H9 (cell line): ENCODE measurements around the gene MXRA7. TPM values are rescaled to one million over a fixed set of nuclear protein-coding genes. Genes with fewer than 3 reads are reported as not detected.
A peak's percentile ranks its signal among the peaks of the same experiment; 100 is the strongest.

ENCODE experiments used
- DNase-seq: peaks from one replicate; pipeline ENCODE4 v3.0.0-alpha.2; 2017
- H2AFZ ChIP-seq: one replicate; pipeline ENCODE4 v1.6.1; 2013; ENCODE audit warnings: mild to moderate bottlenecking, low read length, control low read depth, moderate library complexity
- H2AK5ac ChIP-seq: 2 replicates; pipeline ENCODE4 v1.6.1; 2013; ENCODE audit warnings: low read length, control low read depth, mixed read lengths; ENCODE audit not compliant: insufficient read length
- H2BK120ac ChIP-seq: one replicate; pipeline ENCODE4 v1.6.1; 2013; ENCODE audit warnings: low read depth, mild to moderate bottlenecking, low read length, control low read depth, inconsistent platforms; ENCODE audit not compliant: poor library complexity, severe bottlenecking
- H2BK12ac ChIP-seq: 2 replicates; pipeline ENCODE4 v1.6.1; 2013; ENCODE audit warnings: low read length, control low read depth, mixed read lengths, low read depth; ENCODE audit not compliant: insufficient read length
- H2BK15ac ChIP-seq: 2 replicates; pipeline ENCODE4 v1.6.1; 2013; ENCODE audit warnings: low read depth, low read length, control low read depth
- H2BK20ac ChIP-seq: one replicate; pipeline ENCODE4 v1.6.1; 2013; ENCODE audit warnings: low read depth, mild to moderate bottlenecking, low read length, control low read depth, inconsistent platforms; ENCODE audit not compliant: poor library complexity, severe bottlenecking
- H2BK5ac ChIP-seq: 2 replicates; pipeline ENCODE4 v1.6.1; 2013; ENCODE audit warnings: low read length, control low read depth, mixed read lengths; ENCODE audit not compliant: insufficient read length
- H3K14ac ChIP-seq: 2 replicates; pipeline ENCODE4 v1.6.1; 2013; ENCODE audit warnings: low read length, control low read depth; ENCODE audit not compliant: insufficient read depth
- H3K18ac ChIP-seq: 2 replicates; pipeline ENCODE4 v1.6.1; 2013; ENCODE audit warnings: low read depth, mild to moderate bottlenecking, mixed read lengths, low read length, control low read depth; ENCODE audit not compliant: insufficient read length
- H3K23ac ChIP-seq: 2 replicates; pipeline ENCODE4 v1.6.1; 2013; ENCODE audit warnings: low read length, control low read depth, mixed read lengths, low read depth; ENCODE audit not compliant: insufficient read length
- H3K23me2 ChIP-seq: 2 replicates; pipeline ENCODE4 v1.6.1; 2013; ENCODE audit warnings: low read depth, mild to moderate bottlenecking, mixed read lengths, low read length, control low read depth; ENCODE audit not compliant: insufficient read length, poor library complexity, severe bottlenecking
- H3K27ac ChIP-seq: 2 replicates; pipeline ENCODE4 v1.5.1; 2013; ENCODE audit warnings: low read length, control low read depth, mixed read lengths, low read depth; ENCODE audit not compliant: insufficient read length
- H3K27me3 ChIP-seq: 2 replicates; pipeline ENCODE4 v1.6.1; 2013; ENCODE audit warnings: low read length, control low read depth, inconsistent platforms; ENCODE audit not compliant: insufficient read depth
- H3K4ac ChIP-seq: 2 replicates; pipeline ENCODE4 v1.6.1; 2013; ENCODE audit warnings: low read depth, mild to moderate bottlenecking, control low read depth, inconsistent platforms, low read length, moderate library complexity
- H3K4me1 ChIP-seq: 2 replicates; pipeline ENCODE4 v1.6.1; 2013; ENCODE audit warnings: low read length, control low read depth, inconsistent platforms; ENCODE audit not compliant: insufficient read depth
- H3K4me2 ChIP-seq: 2 replicates; pipeline ENCODE4 v1.6.1; 2013; ENCODE audit warnings: low read length, control low read depth, mixed read lengths; ENCODE audit not compliant: insufficient read length, insufficient read depth
- H3K56ac ChIP-seq: 2 replicates; pipeline ENCODE4 v1.6.1; 2013; ENCODE audit warnings: low read depth, mild to moderate bottlenecking, mixed read lengths, low read length, control low read depth; ENCODE audit not compliant: insufficient read length
- H3K79me1 ChIP-seq: 2 replicates; pipeline ENCODE4 v1.6.1; 2013; ENCODE audit warnings: low read depth, mild to moderate bottlenecking, moderate library complexity, low read length, control low read depth, inconsistent platforms; ENCODE audit not compliant: insufficient read depth, poor library complexity, severe bottlenecking
- H3K79me2 ChIP-seq: 2 replicates; pipeline ENCODE4 v1.6.1; 2013; ENCODE audit warnings: low read length, control low read depth, inconsistent platforms; ENCODE audit not compliant: insufficient read depth
- H3K9ac ChIP-seq: 2 replicates; pipeline ENCODE4 v1.6.1; 2013; ENCODE audit warnings: low read length, control low read depth, mixed read lengths; ENCODE audit not compliant: insufficient read length; ENCODE audit errors: extremely low read depth
- H3K9me3 ChIP-seq: one replicate; pipeline ENCODE4 v1.6.1; 2013; ENCODE audit warnings: low read depth, low read length, inconsistent platforms; ENCODE audit not compliant: control insufficient read depth
- H3T11ph ChIP-seq: one replicate; pipeline ENCODE4 v1.6.1; 2013; ENCODE audit warnings: mild to moderate bottlenecking, low read length, control low read depth, inconsistent platforms
- H4K20me1 ChIP-seq: one replicate; pipeline ENCODE4 v1.6.1; 2013; ENCODE audit not compliant: control insufficient read depth, insufficient read length, insufficient read depth
- H4K5ac ChIP-seq: 2 replicates; pipeline ENCODE4 v1.6.1; 2013; ENCODE audit warnings: low read depth, mild to moderate bottlenecking, mixed read lengths, low read length, control low read depth; ENCODE audit not compliant: insufficient read length
- H4K8ac ChIP-seq: replicated peaks from 2 replicates; pipeline ENCODE4 v1.6.1; 2013; ENCODE audit warnings: low read length, control low read depth, mixed read lengths, low read depth; ENCODE audit not compliant: insufficient read length
- H4K91ac ChIP-seq: 2 replicates; pipeline ENCODE4 v1.6.1; 2013; ENCODE audit warnings: low read depth, mild to moderate bottlenecking, moderate library complexity, mixed read lengths, low read length, control low read depth; ENCODE audit not compliant: insufficient read length
- H3K27ac Mint-ChIP-seq, 3 experiments: 2 replicates in 2 of 3; 3 replicates in 1 of 3; pipeline ENCODE4 v1.8.0; 2020 to 2021; ENCODE audit warnings: mixed read lengths in 3 of 3, mild to moderate bottlenecking in 1 of 3, moderate library complexity in 1 of 3
- H3K27me3 Mint-ChIP-seq: 2 replicates; pipeline ENCODE4 v1.8.0; 2021; ENCODE audit warnings: low read depth, mild to moderate bottlenecking, moderate library complexity, mixed read lengths
- H3K36me3 Mint-ChIP-seq, 3 experiments: 2 replicates in 2 of 3; 3 replicates in 1 of 3; pipeline ENCODE4 v1.8.0; 2020 to 2021; ENCODE audit warnings: low read depth in 3 of 3, mixed read lengths in 3 of 3; ENCODE audit not compliant: insufficient read depth in 1 of 3
- H3K4me1 Mint-ChIP-seq, 2 experiments: 2 replicates each; pipeline ENCODE4 v1.8.0; 2020; ENCODE audit warnings: mixed read lengths in 2 of 2
- H3K4me3 Mint-ChIP-seq, 2 experiments: 2 replicates in 1 of 2; 3 replicates in 1 of 2; pipeline ENCODE4 v1.8.0; 2020 to 2021; ENCODE audit warnings: mild to moderate bottlenecking in 2 of 2, mixed read lengths in 2 of 2, moderate library complexity in 1 of 2
- H3K9me3 Mint-ChIP-seq, 2 experiments: 2 replicates in 1 of 2; 3 replicates in 1 of 2; pipeline ENCODE4 v1.8.0; 2020; ENCODE audit warnings: mild to moderate bottlenecking in 2 of 2, mixed read lengths in 2 of 2, moderate library complexity in 1 of 2
- WGBS: extraction: QIAGEN DNeasy Blood & Tissue Kit; methylation state at CpG from one replicate; pipeline ENCODE4 v1.1.7; 2013; ENCODE audit warnings: missing lambda C conversion rate, low lambda C conversion rate, mixed read lengths; ENCODE audit not compliant: insufficient read length; ENCODE audit errors: extremely low coverage; 5-methylcytosine and 5-hydroxymethylcytosine counted together
- total RNA-seq: library from RNA; stranded (reverse); gene quantifications from 2 replicates; pipeline ENCODE4 v1.2.1, GENCODE V29; 2021
- TF ChIP-seq, protein P1 (sequence below): fragments of 200-600 bp; sonication (generic); conservative IDR thresholded peaks from 3 replicates; pipeline ENCODE4 v1.8.0; 2021; ENCODE audit warnings: antibody characterized with exemption, mild to moderate bottlenecking

The MXRA7 gene
- total RNA-seq, 1 experiment from 2014 or later: 28.2 TPM

DNA sequence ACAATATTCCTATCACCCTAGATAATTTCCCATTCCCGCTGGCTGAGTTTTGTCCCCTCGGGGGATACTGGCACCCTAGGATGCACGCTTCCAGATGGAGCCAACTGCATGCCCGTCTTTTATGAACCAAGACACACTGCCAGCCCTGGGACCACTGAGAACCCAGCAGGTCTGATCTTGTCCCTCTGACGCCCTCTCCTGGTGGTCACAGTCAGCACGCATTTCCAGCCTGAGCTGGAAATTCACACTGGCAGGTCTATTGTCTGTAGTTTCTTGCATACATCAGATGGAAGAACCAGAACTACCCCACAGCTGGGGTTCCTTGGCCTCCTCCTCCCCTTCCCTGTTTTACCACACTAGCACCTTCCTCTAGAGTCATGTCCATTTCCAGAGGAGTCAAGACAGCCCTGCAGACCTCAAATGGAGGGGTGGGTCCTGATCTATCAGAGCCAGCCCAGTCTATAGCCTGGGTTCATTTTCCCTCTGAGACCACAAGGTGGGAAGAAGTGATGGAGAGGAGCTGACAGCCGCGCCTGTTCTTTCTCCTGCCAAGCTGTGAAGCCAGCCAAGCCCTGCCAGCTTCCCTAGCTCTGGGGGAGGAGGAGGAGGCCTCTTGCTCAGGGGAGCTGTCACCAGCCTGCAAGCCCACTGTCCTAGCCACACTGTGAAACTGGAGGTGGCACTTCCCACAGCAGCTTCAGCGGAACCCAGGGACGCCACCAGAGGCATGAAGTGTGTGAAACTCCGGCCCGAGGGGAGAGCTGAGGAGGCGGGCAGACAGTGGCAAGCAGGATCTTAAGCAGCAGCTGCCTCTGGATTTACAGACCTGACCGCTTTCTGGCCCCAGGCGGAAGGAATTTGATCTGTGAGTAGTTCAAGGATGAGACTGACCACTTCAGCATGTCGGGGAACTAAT, 29.3 kb downstream of the MXRA7 start:
- Histone ChIP-seq H3K18ac (no peak overlapping the region), H3K79me1 (no peaks in the 10 kb centered on the region), H3K23me2 (no peaks in the 10 kb centered on the region), H2AK5ac (no peak overlapping the region), H4K8ac (no peak overlapping the region), H3K23ac (no peak overlapping the region), H3K4me1 (no peaks in the 10 kb centered on the region), H3K4ac (no peak overlapping the region), H3K56ac (no peak overlapping the region), H2BK12ac (no peak overlapping the region), H4K5ac (no peak overlapping the region), H2AFZ (no peak overlapping the region), H2BK20ac (no peak overlapping the region), H4K20me1 (no peaks in the 10 kb centered on the region), H3K9ac (no peak overlapping the region), H4K91ac (no peak overlapping the region), H2BK5ac (no peak overlapping the region), H3K27ac (no peak overlapping the region), H3K4me2 (no peak overlapping the region), H3K27me3 (no peaks in the 10 kb centered on the region), H3T11ph (no peak overlapping the region), H2BK15ac (no peak overlapping the region), H3K9me3 (no peaks in the 10 kb centered on the region), H2BK120ac (no peak overlapping the region), H3K14ac (no peak overlapping the region), H3K79me2 (no peaks in the 10 kb centered on the region)
- peaks cover 0 to 4% (median 0%) of the 10 kb centered on the region in 3 experiments; a peak in 1 of 7 replicates for H3K36me3 Mint-ChIP-seq
- DNase-seq: peak; percentile 93
- H3K4me3 Mint-ChIP-seq: no peak overlapping the region
- H3K27me3 Mint-ChIP-seq: no peaks in the 10 kb centered on the region
- H3K27ac Mint-ChIP-seq: no peak overlapping the region; a peak in 1 of 7 replicates
- peaks cover 11 to 25% of the 10 kb centered on the region in 2 experiments for H3K4me1 Mint-ChIP-seq
- TF ChIP-seq, protein P1, sequence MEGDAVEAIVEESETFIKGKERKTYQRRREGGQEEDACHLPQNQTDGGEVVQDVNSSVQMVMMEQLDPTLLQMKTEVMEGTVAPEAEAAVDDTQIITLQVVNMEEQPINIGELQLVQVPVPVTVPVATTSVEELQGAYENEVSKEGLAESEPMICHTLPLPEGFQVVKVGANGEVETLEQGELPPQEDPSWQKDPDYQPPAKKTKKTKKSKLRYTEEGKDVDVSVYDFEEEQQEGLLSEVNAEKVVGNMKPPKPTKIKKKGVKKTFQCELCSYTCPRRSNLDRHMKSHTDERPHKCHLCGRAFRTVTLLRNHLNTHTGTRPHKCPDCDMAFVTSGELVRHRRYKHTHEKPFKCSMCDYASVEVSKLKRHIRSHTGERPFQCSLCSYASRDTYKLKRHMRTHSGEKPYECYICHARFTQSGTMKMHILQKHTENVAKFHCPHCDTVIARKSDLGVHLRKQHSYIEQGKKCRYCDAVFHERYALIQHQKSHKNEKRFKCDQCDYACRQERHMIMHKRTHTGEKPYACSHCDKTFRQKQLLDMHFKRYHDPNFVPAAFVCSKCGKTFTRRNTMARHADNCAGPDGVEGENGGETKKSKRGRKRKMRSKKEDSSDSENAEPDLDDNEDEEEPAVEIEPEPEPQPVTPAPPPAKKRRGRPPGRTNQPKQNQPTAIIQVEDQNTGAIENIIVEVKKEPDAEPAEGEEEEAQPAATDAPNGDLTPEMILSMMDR: peak; percentile 86
- H3K9me3 Mint-ChIP-seq: no peaks in the 10 kb centered on the region; a peak in 1 of 5 replicates
- no CpG with 5 or more reads among the region's 16 CpGs for WGBS
